OCI-LY3 (cell line): ENCODE measurements around the gene KCNH5.

ENCODE experiments used
- H2AFZ ChIP-seq: fragments of 200-600, 300-600 bp; shearing (Covaris generic); 2 replicates; pipeline ENCODE4 v1.6.0; 2014; ENCODE audit warnings: antibody characterized with exemption, low read depth, low read length
- H3K27ac ChIP-seq: fragments of 200-600, 300-600 bp; sonication (generic); 2 replicates; pipeline ENCODE4 v1.5.1; 2014; ENCODE audit warnings: mild to moderate bottlenecking, low read length, moderate library complexity, mixed read lengths
- H3K27me3 ChIP-seq: fragments of 200-600, 300-600 bp; sonication (generic); 2 replicates; pipeline ENCODE4 v1.6.1; 2014; ENCODE audit warnings: low read depth, low read length, mixed read lengths
- H3K36me3 ChIP-seq: fragments of 200-600, 300-600 bp; sonication (generic); replicated peaks from 2 replicates; pipeline ENCODE3; 2014; ENCODE audit warnings: low read depth, low read length, mixed read lengths
- H3K4me1 ChIP-seq: fragments of 300-600, 200-600 bp; sonication (generic); 2 replicates; pipeline ENCODE4 v1.6.1; 2014; ENCODE audit warnings: low read length, mixed read lengths
- H3K4me2 ChIP-seq: fragments of 200-600, 300-600 bp; sonication (generic); 2 replicates; pipeline ENCODE4 v1.6.1; 2014; ENCODE audit warnings: low read length, mixed read lengths
- H3K4me3 ChIP-seq: fragments of 300-600, 200-600 bp; sonication (generic); 2 replicates; pipeline ENCODE4 v1.5.1; 2014; ENCODE audit warnings: antibody characterized with exemption, mild to moderate bottlenecking, low read length, moderate library complexity
- H3K79me2 ChIP-seq: fragments of 300-600, 200-600 bp; shearing (Covaris generic); 2 replicates; pipeline ENCODE4 v1.6.1; 2014; ENCODE audit warnings: mild to moderate bottlenecking, low read length, mixed read lengths
- H3K9ac ChIP-seq: fragments of 300-600, 200-600 bp; shearing (Covaris generic); 2 replicates; pipeline ENCODE4 v1.6.0; 2014; ENCODE audit warnings: mild to moderate bottlenecking, low read length, moderate library complexity
- H3K9me3 ChIP-seq: fragments of 200-600, 300-600 bp; shearing (Covaris generic); 2 replicates; pipeline ENCODE4 v1.6.1; 2014; ENCODE audit warnings: low read length, mixed read lengths; ENCODE audit not compliant: insufficient read depth
- H4K20me1 ChIP-seq: fragments of 200-600, 300-600 bp; sonication (generic); 2 replicates; pipeline ENCODE4 v1.6.1; 2016; ENCODE audit warnings: low read length, mixed read lengths; ENCODE audit not compliant: insufficient read depth
- CTCF ChIP-seq: fragments of 200-600, 300-600 bp; sonication (generic); IDR thresholded peaks from 2 replicates; pipeline ENCODE4 v1.5.1; 2014; ENCODE audit warnings: antibody characterized with exemption, low read length, low read depth
- EZH2phosphoT487 ChIP-seq: fragments of 200-600 bp; shearing (Covaris generic); IDR thresholded peaks from 2 replicates; pipeline ENCODE4 v1.6.1; 2018; ENCODE audit warnings: antibody characterized with exemption, mixed run types, low read depth

Gene KCNH5

DNA sequence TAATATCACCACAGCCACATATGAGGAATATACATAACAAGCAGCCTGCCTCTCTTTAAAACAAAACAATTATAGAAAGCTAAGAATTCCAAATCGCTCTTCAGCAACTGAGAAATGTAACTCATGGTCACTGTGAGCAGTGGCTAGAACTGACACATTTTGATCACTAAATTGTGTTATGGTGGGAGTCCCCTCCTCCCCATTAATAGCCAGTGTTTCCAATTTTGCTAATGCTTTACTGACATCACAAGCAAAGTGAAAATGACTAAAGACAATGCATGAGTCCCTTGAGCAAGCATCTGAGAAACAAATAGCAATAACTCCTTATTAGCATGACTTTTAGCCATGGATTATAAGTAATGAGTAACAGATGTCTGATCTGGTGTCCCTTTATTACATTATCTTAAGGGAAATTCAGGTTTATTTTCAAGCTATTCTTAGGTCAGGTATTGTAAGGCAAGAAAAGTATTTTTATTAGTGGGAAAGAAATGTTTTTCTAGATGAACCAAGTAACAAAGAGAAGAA, 148.3 kb downstream of the KCNH5 start:
- Histone ChIP-seq H3K9ac (no peak overlapping the region), H3K79me2 (no peaks in the 10 kb centered on the region), H3K4me2 (no peak overlapping the region), H3K4me3 (no peak overlapping the region), H2AFZ (no peak overlapping the region), H3K4me1 (no peaks in the 10 kb centered on the region), H4K20me1 (no peaks in the 10 kb centered on the region), H3K36me3 (no peaks in the 10 kb centered on the region), H3K9me3 (no peaks in the 10 kb centered on the region; the same call in 1 of the 2 replicates), H3K27me3 (no peaks in the 10 kb centered on the region), H3K27ac (no peak overlapping the region)
- TF ChIP-seq CTCF (no peak), EZH2phosphoT487 (no peak)

- H3K4me2 ChIP-seq: no peak overlapping the region
- H3K9ac ChIP-seq: no peak overlapping the region
- no peak for TF ChIP-seq EZH2phosphoT487
- TF ChIP-seq CTCF: no peak
- no peak overlapping the region for H2AFZ ChIP-seq
- H3K36me3 ChIP-seq: no peaks in the 10 kb centered on the region
- H3K4me3 ChIP-seq: no peak overlapping the region
- H4K20me1 ChIP-seq: no peaks in the 10 kb centered on the region
- no peaks in the 10 kb centered on the region for H3K79me2 ChIP-seq
- no peaks in the 10 kb centered on the region; the same call in 1 of the 2 replicates for H3K9me3 ChIP-seq
- H3K27ac ChIP-seq: no peak overlapping the region
- H3K27me3 ChIP-seq: no peaks in the 10 kb centered on the region
- H3K4me1 ChIP-seq: no peaks in the 10 kb centered on the region
Observed at GRCh38 chr14:62894736-62895135, 150.5 kb downstream of the KCNH5 start.

GRCh38 chr14:62889364-62889763, 155.9 kb downstream of the KCNH5 start:
- no peaks in the 10 kb centered on the region for H3K9me3 ChIP-seq
- no peaks in the 10 kb centered on the region for H3K79me2 ChIP-seq
- no peak overlapping the region for H3K27ac ChIP-seq
- H3K27me3 ChIP-seq: no peaks in the 10 kb centered on the region
- H3K36me3 ChIP-seq: no peaks in the 10 kb centered on the region
- no peak overlapping the region for H3K9ac ChIP-seq
- no peaks in the 10 kb centered on the region for H3K4me1 ChIP-seq
- H2AFZ ChIP-seq: no peak overlapping the region
- no peak overlapping the region for H3K4me2 ChIP-seq
- TF ChIP-seq EZH2phosphoT487: no peak
- no peak for TF ChIP-seq CTCF
- no peaks in the 10 kb centered on the region for H4K20me1 ChIP-seq
- H3K4me3 ChIP-seq: no peak overlapping the region

- no peaks in the 10 kb centered on the region for H3K79me2 ChIP-seq
- no peaks in the 10 kb centered on the region for H3K36me3 ChIP-seq
- H3K27me3 ChIP-seq: no peaks in the 10 kb centered on the region
- no peak overlapping the region for H3K4me3 ChIP-seq
- no peak overlapping the region for H3K27ac ChIP-seq
- no peak overlapping the region for H3K4me2 ChIP-seq
- H4K20me1 ChIP-seq: no peaks in the 10 kb centered on the region
- H2AFZ ChIP-seq: no peak overlapping the region
- H3K9ac ChIP-seq: no peak overlapping the region
- H3K9me3 ChIP-seq: no peaks in the 10 kb centered on the region
- no peaks in the 10 kb centered on the region for H3K4me1 ChIP-seq
- TF ChIP-seq CTCF (no peak), EZH2phosphoT487 (no peak)
Observed at GRCh38 chr14:62886461-62886860, 158.8 kb downstream of the KCNH5 start.
